IPS DF 4.7 (cell line): Measurements from ENCODE around the gene RASL12.
"Not testable (repeated sequence)": the region's sequence is repeated elsewhere in the genome, so short reads cannot be mapped to it uniquely, and the experiment has no call there.

ENCODE experiments used
- DNase-seq: peaks from one replicate; pipeline ENCODE4 v3.0.0-alpha.2; 2013; ENCODE audit warnings: low spot score; ENCODE audit errors: extremely low read depth

Gene RASL12

DNA sequence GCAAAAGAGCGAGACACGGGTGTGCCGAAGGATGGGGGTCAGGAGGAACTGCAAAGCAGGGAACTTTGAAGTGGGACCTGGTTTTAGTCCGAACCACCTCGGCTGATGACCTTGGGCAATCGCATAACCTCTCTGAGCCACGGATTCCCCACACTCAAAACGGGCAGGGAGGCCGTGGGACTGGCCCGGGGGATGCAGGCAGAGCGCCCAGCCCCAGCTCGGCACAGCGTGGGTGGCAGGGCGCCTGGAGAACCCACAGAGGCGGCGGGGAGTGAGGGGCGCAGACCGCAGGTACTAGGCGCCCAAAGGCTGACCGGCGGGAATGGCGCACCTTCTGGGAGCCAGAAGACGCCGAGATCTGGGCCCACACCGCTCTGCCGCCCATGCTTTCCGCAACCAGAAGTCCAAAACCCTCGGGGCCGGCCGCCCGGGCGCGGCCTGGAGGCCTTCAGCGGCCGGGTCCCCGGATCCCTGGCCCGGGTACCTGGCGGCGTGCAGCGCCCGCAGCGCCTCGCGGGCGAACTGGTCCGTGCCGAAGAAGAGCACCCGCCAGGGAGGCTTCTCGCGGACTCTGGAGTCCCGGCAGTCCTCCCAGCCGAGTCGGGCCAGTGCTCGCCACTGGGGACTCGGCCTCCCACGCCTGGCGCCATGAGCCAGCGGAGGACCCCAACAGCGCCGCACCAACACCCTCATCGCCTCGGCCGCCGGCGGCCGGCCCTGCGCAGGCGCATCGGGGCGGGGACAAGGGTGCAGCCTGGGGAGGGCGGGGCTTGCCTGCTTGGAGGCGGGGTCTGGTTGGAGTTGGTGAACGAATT is 38.7 kb downstream of the RASL12 start, which contains the start of gene MTFMT:
TSS of gene MTFMT (minus strand) at position 719 of the 815 bp plus-strand sequence. CDS start at position 693, 26 bp downstream.
- no peak for DNase-seq

DNA sequence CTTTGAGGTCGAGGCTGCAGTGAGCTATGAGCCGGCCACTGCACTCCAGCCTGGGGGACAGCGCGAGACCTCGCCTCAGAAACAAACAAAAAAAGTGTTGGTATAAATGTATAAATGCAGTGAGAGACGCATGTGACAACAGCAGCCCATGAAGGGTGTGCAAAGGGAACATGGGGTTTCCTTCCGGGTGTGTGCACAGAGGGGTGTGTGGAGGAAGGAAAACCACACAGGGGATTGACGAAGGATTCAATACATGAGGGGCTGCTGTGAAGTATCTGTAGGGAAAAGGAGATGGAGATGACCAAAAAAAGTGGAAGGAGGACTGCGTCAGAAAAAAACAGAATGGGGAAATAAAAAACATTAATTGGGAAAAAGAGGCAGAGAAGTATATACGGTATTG is 39.5 kb downstream of the RASL12 start:
- no peak for DNase-seq

DNA sequence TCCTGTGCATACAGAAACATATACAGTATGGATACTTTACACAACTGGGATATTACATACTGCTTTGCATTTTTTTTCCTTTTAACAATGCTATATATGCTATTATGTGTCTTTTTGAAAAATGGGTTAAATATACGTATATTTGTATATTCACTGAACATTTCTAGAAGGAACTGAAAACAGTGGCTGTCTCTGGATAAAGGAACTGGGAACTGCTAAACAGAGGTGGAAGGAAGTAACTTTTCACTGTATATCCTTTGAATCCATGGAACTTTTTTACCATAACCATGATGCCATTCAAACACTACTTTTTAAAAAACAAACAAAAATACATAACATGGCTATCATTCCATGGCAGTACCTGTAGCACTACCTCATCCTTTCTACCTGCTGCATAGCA is 40.2 kb downstream of the RASL12 start:
- DNase-seq = no peak

DNA sequence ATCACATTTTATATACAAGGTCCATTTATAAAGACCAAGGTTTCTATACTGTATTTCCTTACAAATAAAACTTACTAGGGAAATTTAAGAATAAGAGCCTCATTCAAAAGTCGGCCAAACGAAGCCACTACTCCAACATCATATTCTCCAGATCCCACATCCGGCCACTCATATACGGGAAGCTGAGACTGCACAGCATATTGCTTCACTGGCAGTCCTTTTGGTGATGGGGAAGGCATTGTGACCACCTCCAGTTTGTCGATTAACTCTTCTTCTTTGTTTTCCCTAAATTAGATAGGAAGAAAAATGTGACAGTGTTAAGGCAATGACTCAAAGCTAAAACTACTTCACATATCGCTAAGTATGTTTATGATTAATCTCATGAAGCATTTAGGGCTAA is 41.0 kb downstream of the RASL12 start:
- DNase-seq = no peak

DNA sequence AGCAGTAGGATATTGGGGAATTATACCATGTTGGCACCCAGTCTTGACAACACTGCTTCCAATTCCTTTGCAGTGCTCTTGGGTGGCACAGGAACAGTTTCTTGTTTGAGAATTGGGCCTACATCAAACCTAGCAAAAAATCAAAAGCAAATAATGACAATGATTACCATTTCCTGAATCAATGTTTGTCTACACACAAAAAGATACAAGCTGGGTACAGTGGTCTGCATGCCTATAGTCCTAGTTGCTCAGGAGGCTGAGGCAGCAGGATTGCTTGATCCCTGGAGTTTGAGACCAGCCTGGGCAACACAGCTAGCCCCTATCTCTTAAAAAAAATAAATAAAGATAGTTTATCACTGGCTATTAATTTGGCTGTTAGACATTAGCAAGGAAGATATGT is 46.3 kb downstream of the RASL12 start:
- no peak for DNase-seq

DNA sequence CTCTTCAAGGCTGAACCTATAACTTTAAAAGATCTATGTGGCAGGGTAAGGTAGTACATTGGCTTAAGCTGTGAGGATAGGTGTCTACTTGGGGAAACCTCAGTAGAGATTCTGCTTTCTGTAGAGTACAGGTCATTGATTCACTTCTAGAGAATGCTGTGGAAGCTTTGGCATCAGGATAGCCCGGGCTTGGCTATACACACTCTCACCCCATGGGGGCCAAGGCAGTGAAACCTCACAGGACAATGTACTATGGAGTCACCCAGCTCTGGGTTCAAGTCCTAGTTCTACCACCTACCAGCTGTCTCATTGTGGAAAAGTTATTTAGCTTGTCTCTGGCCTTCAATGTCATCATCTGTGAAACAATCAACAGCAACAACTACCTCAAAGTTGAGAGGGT is 47.4 kb downstream of the RASL12 start:
- DNase-seq = no peak

DNA sequence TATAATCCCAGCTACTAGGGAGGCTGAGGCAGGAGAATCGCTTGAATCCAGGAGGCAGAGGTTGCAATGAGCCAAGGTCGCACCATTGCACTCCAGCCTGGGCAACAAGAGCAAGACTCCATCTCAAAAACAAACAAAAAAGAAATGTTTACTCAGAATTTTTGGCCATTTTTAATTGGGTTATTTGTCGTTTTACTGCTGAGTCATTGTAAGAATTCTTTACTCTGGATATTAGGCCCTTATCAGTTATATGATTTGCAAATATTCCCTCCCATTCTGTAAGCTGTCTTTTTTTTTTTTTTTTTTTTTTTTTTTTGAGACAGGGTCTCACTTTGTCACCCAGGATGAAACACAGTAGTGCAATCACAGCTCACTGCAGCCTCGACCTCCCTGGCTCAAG is 56.6 kb downstream of the RASL12 start:
- not testable (repeated sequence) for DNase-seq

DNA sequence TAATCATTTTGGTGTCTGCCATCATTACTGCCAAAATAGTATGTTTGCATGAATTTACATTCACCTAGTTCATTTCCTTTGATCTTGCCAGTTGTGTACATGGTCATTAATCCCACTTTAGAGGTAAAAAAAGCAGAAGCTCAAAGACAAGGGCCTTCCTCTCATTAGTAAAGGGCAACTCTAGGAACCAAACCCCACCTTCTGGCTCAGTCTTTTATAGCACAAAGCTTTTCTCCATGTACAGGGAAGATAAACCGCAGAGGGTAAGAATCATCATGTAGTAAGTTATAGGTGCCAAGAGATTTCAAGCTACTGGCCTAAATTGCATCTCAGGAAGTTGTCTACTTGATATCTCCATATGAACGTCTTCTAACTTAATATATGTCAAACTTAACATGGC is 58.8 kb downstream of the RASL12 start:
- DNase-seq = no peak

DNA sequence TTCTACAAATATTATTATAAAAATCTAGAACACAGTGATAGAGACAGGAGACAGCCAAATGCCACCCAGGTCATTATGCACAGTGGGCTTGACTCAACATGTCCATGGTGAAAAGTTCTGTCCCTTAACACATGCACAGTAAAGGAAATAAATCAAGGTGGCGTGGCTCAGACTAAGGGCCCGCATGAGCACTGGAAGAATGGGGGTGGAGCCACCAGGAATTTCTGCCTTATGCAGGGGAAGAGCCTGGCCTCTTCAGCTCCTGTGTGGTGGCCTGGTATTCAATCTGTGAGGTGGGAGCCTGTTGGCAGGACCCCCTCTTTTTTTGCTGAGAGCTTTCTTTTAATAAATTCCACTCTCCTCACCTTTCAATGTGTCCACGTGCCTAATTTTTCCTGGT is 60.9 kb downstream of the RASL12 start:
- no peak for DNase-seq

DNA sequence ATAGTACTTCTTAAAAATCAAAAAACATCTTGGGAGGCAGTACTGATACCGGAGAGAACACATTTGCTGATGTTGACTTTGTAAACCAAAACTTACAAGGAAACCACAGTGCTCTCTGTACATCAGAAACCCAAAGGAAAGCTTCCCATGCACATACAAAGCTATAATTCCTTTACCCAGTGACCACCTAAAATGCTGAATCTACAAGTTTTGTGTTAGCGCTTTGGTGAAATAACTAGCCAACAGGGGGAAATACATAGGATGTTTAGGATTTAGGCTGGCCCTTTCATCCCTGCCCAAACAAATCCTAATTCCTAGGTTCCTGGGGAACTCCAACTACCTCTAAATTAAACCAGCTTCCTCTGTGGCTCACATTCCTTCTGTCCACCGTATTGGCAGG is 62.8 kb downstream of the RASL12 start:
- no peak for DNase-seq
